Measurements from ENCODE around the gene DDX42.
"Not testable (repeated sequence)": the region's sequence is repeated elsewhere in the genome, so short reads cannot be mapped to it uniquely, and the experiment has no call there.

Gene DDX42

DNA sequence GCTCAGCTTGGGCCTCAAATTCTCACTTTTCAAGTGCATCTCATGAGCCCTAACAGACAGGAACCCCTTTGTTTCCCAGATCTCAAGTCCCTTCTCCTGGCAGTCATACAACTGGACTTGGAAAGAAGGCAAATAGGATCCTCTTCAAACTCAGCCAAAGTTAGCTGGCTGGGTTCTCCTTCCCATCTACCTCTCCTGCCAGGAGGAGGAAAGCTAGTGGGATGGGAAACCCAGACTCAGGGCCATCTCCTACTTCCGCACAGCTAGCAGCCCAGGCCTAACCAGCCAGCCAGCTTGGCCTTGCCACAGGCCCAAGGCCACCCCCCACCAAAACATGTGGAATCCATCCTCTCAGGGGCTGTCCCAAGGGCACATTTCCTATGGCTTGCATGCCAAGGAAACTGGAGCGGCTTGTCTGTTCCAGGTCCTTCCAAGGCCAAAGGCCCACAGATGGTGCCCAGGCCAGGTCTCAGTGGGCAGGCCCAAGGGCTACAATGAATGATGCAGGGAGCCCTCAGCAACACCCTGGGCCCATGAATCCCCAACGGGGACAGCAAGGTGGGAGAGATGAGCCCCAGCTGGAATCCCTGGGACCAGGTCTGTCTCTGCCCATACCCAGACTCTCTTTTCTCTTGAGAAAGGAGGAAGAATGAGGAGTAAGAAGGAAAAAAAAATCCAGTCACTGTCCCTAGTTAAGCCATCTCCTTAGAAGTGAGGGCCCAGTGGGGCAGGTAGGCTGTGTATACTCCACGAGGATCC, 66.8 kb downstream of the DDX42 start:
- DNase-seq (ENCODE audit: low spot score), result no peak

DNA sequence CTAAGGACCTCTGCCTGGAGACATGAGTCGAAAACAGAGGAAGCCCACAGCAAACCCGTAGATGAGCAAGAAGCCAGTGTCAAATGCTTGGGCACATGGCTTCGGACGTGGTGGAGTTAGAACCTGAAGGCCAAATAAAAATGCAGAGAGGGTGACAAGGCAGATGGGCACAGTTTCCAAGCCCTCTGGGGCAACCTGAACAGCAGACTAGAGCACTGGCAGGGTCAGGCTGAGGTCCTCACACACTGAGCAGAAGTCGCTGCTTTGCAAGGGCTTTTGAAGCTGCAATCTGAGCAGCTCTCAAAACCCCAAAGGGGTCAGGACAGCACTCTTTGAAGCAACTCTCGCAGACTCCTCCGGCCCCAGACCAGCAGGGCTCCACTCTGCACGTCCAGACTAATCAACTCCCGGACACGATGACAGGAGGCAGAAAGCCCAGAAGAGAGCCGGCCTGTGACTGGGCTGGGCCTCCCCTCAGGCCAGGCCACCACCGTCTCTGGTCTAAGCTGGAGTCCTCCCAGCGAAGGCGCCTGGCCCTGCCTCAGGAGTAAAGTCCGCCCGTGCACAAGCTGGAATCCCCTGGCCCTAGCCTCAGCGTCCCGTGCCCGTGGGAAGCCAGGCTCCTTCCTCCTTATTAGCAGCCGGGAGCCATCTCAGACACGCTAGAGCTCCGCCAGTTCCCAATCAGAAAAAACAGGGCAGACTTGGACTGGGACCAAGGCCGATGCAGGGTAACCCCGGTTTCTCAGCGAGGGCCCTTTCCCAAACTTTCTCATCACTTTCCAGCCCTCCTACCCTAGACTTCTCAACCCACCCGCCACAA, 67.6 kb downstream of the DDX42 start:
- DNase-seq (ENCODE audit: low spot score), result peak; percentile 58

GRCh38 chr17:63842173-63842539, 68.2 kb downstream of the DDX42 start:
- DNase-seq (ENCODE audit: low spot score), result peak; percentile 30

GRCh38 chr17:63842540-63843386, 68.8 kb downstream of the DDX42 start, which contains the start of gene SMARCD2:
SMARCD2 (minus strand) TSS chr17:63842685; CDS start chr17:63842674, 11 bp downstream.
- DNase-seq (ENCODE audit: low spot score), result peak; percentile 97

DNA sequence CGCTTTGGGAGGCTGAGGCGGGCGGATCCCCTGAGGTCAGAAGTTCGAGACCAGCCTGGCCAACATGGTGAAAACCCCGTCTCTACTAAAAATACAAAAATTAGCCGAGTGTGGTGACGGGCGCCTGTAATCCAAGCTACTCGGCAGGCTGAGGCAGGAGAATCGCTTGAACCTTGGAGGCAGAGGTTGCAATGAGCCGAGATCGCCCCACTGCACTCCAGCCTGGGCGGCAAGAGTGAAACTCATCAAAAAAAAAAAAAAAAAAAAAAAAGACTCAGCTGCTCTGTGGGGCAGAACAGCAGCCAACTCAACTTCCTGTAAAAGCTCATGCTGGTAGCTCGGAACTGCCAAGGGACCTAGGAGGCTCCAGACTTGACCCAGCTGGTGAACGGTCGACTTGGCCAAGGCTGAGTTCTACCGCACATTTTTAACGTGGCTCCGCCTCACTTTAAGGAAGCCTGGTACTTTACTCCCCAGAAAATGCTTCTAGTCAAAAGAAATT, 69.5 kb downstream of the DDX42 start:
- peak; percentile 70 for DNase-seq (ENCODE audit: low spot score)

DNA sequence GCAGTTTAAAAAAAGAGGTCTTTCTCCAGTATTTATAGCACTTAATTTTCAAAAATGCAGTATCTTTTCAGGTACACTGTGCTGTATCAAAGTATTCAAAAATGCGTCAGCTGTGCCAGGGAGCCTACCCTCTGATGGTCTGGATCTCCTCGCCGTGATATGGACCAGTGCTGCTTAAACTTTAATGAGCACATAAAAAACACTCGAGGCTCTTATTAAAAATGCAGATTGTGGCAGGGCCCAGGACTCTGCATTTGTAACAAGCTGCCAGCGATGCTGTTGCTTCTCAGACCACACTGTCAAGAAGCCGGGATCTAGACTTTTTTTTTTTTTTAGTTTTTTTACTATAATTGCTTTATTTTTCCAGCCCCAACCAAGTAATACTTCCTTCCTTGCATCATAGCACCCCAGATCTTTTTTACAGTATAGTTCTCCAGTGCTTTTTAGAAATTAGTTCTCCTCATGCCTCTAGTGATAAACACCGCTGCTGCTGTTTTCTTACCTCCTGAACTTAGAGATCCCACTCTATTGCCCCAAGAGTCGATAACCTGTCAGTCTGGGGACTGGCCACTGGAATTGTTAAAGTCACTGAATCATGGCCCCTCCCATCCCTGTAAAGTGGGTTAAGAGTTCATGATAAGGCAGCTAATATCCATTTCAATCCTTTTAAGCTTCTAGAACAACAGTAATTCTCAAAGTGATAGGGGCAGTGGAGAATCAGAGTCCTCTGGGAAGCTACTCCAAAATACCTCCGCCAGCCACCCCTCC, 70.1 kb downstream of the DDX42 start:
- no peak for DNase-seq (ENCODE audit: low spot score)

GRCh38 chr17:63845509-63845908, 71.5 kb downstream of the DDX42 start:
- no peak for DNase-seq (ENCODE audit: low spot score)

DNA sequence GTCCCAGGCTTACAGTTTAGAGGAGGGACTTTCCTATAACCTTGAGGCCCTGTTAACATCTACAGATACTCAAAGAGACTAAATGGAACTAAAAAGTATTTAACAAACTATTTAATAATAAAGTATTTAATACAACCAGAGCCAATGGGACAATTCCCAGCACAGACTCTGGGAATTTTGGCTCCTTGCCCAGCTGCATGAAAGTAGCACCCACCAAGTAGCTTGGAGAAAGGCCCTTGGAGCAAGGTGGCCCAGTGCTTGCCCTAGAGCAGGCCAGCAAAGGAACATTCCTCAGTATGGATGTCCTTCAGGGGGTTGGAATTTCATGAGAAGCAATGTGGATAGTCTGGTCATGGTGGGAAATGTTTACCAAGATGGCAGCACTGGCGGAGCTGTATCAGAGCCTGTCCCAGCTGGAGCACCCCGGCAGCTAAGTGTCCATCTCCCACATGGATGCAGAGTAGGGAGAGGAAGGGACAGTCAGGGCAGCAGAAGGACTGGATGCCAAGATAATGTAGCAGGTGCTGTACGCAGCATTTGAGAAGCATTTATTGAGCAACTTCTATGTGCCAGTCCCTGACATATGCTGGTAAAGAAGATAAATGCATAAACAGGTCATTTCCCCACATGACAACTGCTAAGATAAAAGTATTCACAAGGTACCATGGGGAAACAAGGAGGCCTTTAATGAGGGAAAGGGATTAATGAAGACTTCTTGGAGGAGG, 73.7 kb downstream of the DDX42 start:
- DNase-seq (ENCODE audit: low spot score), result no peak

- DNase-seq (ENCODE audit: low spot score), result no peak
Observed at GRCh38 chr17:63848834-63849689, 75.1 kb downstream of the DDX42 start.

DNA sequence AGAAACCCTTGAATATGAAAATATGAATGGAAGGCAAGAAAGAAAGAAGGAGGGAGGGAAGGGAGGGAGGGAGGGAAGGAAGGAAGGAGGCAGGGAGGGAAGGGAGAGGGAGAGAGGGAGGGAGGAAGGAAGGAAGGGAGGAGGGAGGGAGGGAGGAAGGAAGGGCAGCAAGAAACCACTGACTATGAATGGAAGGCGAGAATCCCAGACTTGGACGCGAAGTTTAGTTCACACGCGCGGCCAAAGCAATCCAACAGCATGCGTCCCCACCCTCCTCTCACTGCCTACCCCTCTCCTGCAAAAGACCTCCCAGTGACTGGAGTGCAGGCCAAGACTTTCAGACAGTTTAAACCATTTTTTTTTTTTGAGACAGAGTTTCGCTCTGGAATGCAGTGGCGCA, 76.4 kb downstream of the DDX42 start:
- DNase-seq (ENCODE audit: low spot score), result no peak

- no peak for DNase-seq (ENCODE audit: low spot score)
Observed at GRCh38 chr17:63853260-63853659, 79.3 kb downstream of the DDX42 start.

- DNase-seq (ENCODE audit: low spot score), result no peak
Observed at GRCh38 chr17:63854709-63855108, 80.7 kb downstream of the DDX42 start.

- DNase-seq (ENCODE audit: low spot score), result no peak
Observed at GRCh38 chr17:63855185-63855584, 81.2 kb downstream of the DDX42 start.

- not testable (repeated sequence) for DNase-seq (ENCODE audit: low spot score)
Observed at GRCh38 chr17:63856425-63856824, 82.5 kb downstream of the DDX42 start.

DNA sequence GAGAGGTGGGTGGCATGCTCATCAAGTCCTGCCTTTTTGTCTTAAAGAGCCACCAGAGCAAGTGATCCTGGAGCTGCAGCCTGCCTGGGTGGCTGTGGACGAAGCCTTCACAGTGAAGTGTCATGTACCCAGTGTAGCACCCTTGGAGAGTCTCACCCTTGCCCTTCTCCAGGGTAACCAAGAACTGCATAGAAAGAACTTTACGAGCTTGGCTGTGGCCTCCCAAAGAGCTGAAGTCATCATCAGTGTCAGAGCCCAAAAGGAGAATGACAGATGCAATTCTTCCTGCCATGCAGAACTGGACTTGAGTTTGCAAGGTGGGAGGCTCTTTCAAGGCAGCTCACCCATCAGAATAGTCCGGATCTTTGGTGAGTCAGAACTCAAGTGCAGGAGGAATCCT, 85.3 kb downstream of the DDX42 start:
- no peak for DNase-seq (ENCODE audit: low spot score)

- not testable (repeated sequence) for DNase-seq (ENCODE audit: low spot score)
Observed at GRCh38 chr17:63866625-63867024, 92.7 kb downstream of the DDX42 start.

Measured in RKO (cell line).